T-helper 2 cell treated with Interferon-gamma antibody and Interleukin-4, amounts not matched to agents 5 μg/mL and 100 μg/mL, for 36 hours (primary cell): ENCODE results near the gene ENG.

Experiments
- DNase-seq: peaks from one replicate; pipeline ENCODE4 v3.0.0; 2021; ENCODE audit warnings: low spot score
- H3K27ac Mint-ChIP-seq: one replicate; pipeline ENCODE4 v1.8.0; 2021; ENCODE audit warnings: mild to moderate bottlenecking, mixed read lengths
- H3K27me3 Mint-ChIP-seq: one replicate; pipeline ENCODE4 v1.8.0; 2021; ENCODE audit warnings: low read depth, mixed read lengths
- H3K36me3 Mint-ChIP-seq: one replicate; pipeline ENCODE4 v1.8.0; 2021; ENCODE audit warnings: low read depth, mixed read lengths
- H3K4me1 Mint-ChIP-seq: one replicate; pipeline ENCODE4 v1.8.0; 2021; ENCODE audit warnings: low read depth, mixed read lengths
- H3K4me3 Mint-ChIP-seq: one replicate; pipeline ENCODE4 v1.8.0; 2022; ENCODE audit warnings: mild to moderate bottlenecking, moderate library complexity, mixed read lengths
- H3K9me3 Mint-ChIP-seq: one replicate; pipeline ENCODE4 v1.8.0; 2021; ENCODE audit warnings: mixed read lengths

Gene ENG

DNA sequence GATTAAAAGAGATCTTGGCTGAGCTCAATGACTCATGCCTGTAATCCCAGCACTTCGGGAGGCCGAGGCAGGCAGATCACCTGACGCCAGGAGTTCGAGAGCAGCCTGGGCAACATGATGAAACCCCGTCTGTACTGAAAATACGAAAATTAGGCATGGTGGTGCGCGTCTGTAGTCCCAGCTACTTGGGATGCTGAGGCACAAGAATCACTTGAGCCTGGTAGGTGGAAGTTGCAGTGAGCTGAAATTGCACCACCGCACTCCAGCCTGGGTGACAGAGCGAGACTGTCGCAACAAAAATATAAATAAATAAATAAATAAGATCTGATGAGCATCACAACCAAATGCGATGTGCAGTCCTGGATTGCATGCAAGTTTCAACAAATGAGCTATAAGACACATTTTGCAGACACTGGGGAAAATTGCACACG, 8.7 kb upstream of the ENG start:
- H3K4me3 Mint-ChIP-seq: no peak overlapping the region
- H3K9me3 Mint-ChIP-seq: no peaks in the 10 kb centered on the region
- no peaks in the 10 kb centered on the region for H3K27me3 Mint-ChIP-seq
- peaks cover 3% of the 10 kb centered on the region for H3K36me3 Mint-ChIP-seq
- H3K4me1 Mint-ChIP-seq: peaks cover 35% of the 10 kb centered on the region
- H3K27ac Mint-ChIP-seq: peak overlapping the region; percentile 73
- DNase-seq: no peak

DNA sequence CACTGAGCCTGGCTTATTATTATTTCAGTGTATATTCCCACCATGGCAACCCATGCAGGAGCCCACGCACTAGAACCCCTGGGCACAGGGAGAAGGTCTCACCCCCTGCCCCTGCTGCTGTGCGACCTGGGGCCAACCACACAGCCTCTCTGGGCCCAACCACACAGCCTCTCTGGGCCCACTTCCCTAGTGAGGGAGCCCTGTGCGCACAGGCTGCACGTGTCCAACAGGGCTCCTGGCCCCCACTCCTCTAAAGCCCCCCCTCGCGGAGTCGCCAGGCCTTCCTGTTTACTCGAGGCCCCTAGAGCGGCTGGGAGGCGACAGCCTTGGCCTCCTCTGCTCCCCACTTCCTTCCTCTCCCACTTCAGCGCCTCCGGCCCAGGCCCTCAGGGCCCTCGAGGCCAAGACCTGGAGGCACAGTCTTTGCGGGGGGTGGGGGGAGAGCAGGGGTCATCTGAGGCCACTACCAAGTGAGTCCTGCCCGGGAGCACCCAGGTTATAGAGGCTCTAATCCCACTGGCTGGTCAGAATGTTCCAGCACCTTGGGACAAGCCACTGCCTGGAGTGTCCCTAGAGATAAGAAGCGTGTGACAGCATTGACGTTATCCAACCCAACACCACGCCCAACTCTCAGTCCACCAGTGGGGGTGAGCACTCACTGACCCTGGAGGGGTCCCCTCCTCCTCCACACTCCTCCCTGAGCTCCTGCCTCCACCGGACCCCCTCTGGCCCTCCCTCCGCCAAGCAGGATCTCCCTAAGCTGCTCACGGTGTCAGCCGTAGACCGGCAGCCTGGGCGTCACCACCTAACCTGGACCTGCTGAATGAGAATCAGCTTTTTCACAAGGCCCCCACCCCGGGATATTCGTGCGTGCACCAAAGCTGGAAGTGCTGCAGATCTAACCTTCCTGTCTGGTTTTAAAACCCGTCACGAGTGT, 7.9 kb upstream of the ENG start:
- DNase-seq: no peak
- peak overlapping the region; percentile 37 for H3K4me3 Mint-ChIP-seq
- no peaks in the 10 kb centered on the region for H3K9me3 Mint-ChIP-seq
- H3K27ac Mint-ChIP-seq: peak overlapping the region; percentile 73
- H3K27me3 Mint-ChIP-seq: no peaks in the 10 kb centered on the region
- peaks cover 3% of the 10 kb centered on the region for H3K36me3 Mint-ChIP-seq
- H3K4me1 Mint-ChIP-seq: peaks cover 35% of the 10 kb centered on the region

DNA sequence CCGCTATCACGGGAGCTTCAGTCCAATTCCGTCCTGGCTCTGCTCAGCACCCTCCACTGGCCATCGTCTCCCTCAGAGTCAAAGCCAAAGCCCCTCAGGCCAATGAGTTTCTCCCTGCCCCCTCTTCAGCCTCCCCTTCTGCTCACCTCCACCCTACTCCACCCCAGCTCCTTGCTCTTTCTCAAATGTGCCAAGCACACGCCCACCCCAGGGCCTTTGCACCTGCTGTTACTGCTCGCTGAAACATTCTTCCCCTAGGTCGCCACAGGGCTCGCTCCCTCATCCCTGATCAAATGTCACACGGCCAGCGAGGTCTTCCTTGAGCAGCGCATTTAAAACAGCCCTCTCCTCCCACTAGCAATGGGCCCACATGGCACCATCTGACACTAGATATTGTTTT, 6.3 kb upstream of the ENG start:
- Mint-ChIP-seq H3K4me3 (no peak overlapping the region), H3K9me3 (no peaks in the 10 kb centered on the region), H3K27me3 (no peaks in the 10 kb centered on the region), H3K4me1 (peaks cover 30% of the 10 kb centered on the region), H3K27ac (no peak overlapping the region), H3K36me3 (peaks cover 1% of the 10 kb centered on the region)
- no peak for DNase-seq

DNA sequence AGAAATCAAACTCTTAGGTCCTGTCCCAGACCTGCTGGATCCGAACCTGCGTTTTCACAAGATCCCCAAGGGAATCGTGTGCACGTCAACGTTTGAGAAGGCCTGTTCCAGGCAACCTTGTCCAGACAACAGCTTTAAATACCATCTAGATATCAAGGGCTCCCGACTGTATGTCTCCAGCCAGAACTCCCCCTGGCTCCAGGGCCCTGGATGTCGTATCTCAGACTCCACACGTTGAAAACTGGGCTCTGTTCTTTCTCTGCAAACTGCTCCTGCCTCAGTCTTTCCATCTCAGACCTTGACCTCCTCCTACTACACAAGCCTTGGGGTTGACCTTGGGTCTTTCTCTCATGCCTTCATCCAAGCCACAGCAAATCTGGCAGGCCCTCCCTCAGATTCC, 5.8 kb upstream of the ENG start:
- DNase-seq: no peak
- Mint-ChIP-seq H3K9me3 (no peaks in the 10 kb centered on the region), H3K27ac (no peak overlapping the region), H3K4me1 (peaks cover 25% of the 10 kb centered on the region), H3K4me3 (no peak overlapping the region), H3K27me3 (no peaks in the 10 kb centered on the region), H3K36me3 (no peaks in the 10 kb centered on the region)

DNA sequence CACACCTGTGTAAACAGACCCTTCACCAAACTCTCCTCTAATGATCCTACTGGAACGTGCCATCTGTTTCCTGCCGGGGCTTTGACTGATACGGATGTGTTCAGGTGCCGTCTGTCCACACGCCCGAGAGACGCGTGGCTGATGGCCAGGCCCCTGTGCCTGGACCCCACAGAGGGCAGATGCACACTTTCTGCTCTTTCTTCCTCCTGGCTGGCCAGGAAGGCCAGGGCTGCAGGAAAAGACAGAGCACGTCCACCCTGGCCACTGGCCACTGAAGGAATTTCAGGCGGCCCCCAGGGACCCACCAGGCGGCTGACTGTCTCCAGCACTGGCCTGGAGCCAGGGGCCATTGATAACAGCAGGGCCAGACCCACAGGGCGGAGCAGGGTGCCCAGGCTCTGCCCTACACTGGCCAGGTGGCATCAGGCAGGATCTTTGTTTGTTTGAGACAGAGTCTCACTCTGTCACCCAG, 3.6 kb upstream of the ENG start:
- Mint-ChIP-seq H3K4me1 (peaks cover 23% of the 10 kb centered on the region), H3K27me3 (no peaks in the 10 kb centered on the region), H3K27ac (no peak overlapping the region), H3K36me3 (no peaks in the 10 kb centered on the region), H3K9me3 (no peaks in the 10 kb centered on the region), H3K4me3 (no peak overlapping the region)
- no peak for DNase-seq

DNA sequence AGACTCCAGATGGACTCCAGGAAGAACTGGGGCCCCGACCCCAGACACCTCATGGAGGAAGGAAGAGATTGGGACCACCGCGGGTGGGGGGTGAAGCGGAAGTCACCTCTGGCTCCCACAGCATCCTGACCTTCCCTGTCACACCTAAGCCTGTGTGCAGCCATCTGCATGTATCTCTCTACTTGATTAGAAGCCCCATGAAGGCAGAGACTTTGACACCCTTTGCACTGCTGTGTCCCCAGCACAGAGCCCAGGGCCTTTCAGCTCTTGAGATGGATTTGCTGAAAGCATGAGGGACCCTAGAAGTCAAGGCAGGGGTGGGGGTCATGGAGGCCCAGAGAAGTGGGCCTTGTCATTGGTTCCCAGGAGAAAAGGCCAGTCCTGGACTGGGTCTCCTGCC, 2.8 kb upstream of the ENG start:
- Mint-ChIP-seq H3K27me3 (no peaks in the 10 kb centered on the region), H3K27ac (no peak overlapping the region), H3K36me3 (peaks cover 5% of the 10 kb centered on the region), H3K9me3 (peaks cover under 1% of the 10 kb centered on the region), H3K4me1 (peaks cover 22% of the 10 kb centered on the region), H3K4me3 (no peak overlapping the region)
- DNase-seq: no peak

DNA sequence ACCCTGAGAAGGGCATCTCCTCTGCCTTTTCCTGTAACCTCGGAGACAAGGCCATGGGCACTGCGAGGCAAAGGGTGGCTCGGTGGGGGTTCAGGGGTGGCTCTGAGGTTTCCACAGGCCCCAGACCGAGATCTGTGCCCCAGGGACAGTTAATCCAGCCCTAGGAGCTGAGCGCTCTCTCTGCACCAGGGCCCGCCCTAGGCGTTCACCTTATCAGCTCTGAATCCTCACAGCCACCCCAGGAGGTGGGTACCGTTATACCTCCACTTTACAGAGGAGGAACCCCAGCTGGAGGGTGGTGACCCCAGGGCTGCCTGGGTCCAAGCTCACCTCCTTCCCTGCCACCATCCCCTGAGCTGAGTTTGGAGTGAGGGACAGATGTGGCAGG, 2.3 kb upstream of the ENG start:
- Mint-ChIP-seq H3K4me1 (peaks cover 23% of the 10 kb centered on the region), H3K9me3 (peaks cover 2% of the 10 kb centered on the region), H3K27ac (no peak overlapping the region), H3K4me3 (no peak overlapping the region), H3K27me3 (no peaks in the 10 kb centered on the region), H3K36me3 (peaks cover 9% of the 10 kb centered on the region)
- DNase-seq: no peak

DNA sequence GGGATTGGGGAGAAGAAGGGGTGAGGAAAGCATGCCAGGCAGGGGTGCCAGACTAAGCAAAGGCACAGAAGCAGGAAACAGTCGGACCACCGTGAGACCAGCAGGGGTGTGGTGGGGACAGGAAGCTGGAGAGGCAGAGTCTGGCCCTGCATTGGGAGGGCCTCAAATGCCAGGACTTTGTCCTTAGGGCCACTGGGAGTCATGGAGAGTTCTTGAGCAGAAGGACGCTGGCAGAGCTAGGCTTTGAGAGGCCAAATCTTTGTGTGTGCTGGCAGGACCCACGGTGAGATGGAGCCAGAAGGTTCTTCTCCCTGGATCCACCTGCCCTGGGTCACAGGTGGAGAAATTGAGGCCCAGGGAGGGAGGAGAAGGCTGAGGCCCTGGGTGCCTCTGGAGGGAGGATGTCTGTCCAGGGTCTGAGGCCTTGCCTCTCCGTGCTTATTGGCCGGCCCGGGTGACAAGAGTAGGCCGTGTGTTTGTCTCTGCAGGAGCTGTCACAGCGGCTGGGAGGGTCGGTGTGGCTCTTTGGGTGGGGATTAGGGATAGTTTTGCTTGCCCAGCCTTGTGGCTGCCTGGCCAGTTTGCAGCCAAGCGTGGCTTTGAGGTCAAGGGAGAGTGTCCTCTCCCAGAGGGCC, 1.8 kb upstream of the ENG start:
- peak overlapping the region; percentile 55 for H3K27ac Mint-ChIP-seq
- H3K9me3 Mint-ChIP-seq: peaks cover 2% of the 10 kb centered on the region
- H3K4me3 Mint-ChIP-seq: no peak overlapping the region
- no peak for DNase-seq
- no peaks in the 10 kb centered on the region for H3K27me3 Mint-ChIP-seq
- H3K4me1 Mint-ChIP-seq: peaks cover 19% of the 10 kb centered on the region
- H3K36me3 Mint-ChIP-seq: peaks cover 12% of the 10 kb centered on the region

DNA sequence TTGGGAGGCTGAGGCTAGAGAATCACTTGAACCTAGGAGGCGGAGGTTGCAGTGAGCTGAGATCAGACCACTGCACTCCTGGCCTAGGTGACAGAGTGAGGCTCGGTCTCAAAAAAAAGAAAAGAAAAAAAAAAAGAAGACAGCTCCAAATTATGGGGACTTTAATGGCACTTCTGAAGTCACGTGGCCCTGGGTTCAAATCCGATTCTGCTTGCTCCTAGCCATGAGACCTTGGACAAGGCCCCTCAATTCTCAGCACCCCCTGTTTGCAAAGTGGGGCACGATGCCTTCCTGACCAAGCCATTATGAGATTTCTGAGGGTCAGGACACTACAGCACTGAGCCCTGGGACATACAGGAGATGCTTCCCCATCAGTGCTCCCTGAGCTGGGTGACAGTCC, 1.1 kb upstream of the ENG start:
- Mint-ChIP-seq H3K27me3 (no peaks in the 10 kb centered on the region), H3K36me3 (peaks cover 19% of the 10 kb centered on the region), H3K4me1 (peaks cover 17% of the 10 kb centered on the region), H3K27ac (peak overlapping the region; percentile 55), H3K9me3 (peaks cover 6% of the 10 kb centered on the region), H3K4me3 (peak overlapping the region; percentile 43)
- DNase-seq: no peak

DNA sequence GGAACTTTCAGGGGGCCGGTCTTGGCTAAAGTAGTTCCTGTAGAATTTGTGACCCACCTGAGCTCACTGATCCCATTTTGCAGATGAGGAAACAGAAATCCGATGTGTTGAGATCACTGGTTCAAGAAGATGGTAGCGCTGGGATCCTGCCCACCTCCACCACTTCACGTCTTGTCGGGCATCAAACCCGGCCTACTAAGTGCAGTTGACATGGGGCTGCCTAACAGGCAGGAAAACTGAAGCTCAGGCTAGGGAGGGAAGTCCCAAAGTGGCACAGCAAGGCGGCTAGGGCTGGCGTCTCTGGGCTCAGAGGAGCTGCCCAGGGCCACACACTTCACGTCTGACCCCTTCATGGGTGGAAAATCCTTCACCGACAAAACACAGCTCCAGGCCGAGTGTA, 502 bp upstream of the ENG start:
- peaks cover 9% of the 10 kb centered on the region for H3K9me3 Mint-ChIP-seq
- H3K27ac Mint-ChIP-seq: no peak overlapping the region
- peak overlapping the region; percentile 42 for H3K4me3 Mint-ChIP-seq
- H3K36me3 Mint-ChIP-seq: peaks cover 22% of the 10 kb centered on the region
- H3K27me3 Mint-ChIP-seq: no peaks in the 10 kb centered on the region
- no peak for DNase-seq
- H3K4me1 Mint-ChIP-seq: peaks cover 17% of the 10 kb centered on the region

DNA sequence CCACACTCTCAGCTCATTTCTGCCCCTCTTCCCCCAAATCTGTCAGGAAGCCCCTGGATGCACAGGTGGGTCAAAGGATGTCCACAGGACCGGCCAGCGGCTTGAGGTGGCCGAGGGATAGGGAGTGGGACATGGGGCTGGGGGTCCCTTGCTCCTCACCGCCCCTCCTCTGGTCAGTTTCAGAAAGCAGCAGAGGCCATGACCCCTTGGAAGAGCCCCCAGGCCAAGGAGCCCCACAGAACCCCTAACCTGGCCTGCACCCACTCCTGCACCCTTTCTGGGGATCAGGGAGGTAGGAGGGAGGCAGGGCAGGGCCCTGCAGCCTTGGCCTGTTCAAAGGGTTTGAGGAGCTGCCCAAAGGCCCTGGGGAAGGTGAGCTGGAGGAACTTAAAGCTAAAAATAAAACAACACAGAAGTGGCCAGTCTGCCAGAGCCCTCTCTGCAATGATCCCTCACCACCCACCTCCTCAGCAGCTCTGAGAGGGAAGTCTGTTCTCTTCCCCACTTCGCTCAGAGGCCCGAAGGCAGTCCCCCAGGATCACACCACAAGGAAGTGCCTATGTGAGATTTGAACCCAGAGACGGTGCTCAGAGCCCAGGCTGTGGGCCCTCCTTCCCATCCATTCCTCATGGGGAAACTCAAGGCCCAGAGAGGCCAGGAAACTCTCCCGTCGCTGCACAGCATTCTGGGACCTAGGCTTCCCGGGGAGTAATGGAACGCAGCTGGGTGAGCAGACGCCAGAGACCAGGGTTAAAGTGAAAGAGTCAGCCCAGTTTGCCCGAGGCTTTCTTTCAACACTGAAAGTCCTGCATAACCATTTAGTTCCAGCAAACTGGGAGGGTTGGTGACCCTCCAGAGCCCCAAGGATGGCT, 910 bp downstream of the ENG start:
- Mint-ChIP-seq H3K9me3 (peaks cover 23% of the 10 kb centered on the region), H3K27me3 (no peaks in the 10 kb centered on the region)

DNA sequence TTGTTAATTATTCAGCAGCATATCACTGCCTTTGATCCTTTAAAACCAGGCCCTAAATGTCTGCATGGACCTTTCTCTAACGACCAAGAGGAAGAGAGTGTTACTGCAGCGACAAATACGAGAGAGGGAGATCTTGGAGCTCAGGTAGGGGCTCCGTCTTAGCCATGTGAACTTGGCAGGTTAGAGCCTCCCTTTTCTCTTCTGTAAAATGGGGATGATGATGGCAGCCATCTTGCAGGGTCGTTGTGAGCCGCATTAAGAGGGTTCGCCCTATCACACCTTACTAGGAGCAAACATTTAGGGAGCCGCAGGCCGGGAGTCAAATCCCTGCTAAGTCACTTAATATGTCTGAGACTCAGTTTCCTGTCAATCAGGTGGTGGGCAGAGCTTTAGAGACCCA, 1.6 kb downstream of the ENG start:
- peaks cover 36% of the 10 kb centered on the region for H3K36me3 Mint-ChIP-seq
- no peak for DNase-seq
- no peak overlapping the region for H3K27ac Mint-ChIP-seq
- no peaks in the 10 kb centered on the region for H3K27me3 Mint-ChIP-seq
- peaks cover 28% of the 10 kb centered on the region for H3K9me3 Mint-ChIP-seq
- peak overlapping the region; percentile 85 for H3K4me3 Mint-ChIP-seq
- peaks cover 17% of the 10 kb centered on the region for H3K4me1 Mint-ChIP-seq

More for the DNA sequence above, 910 bp downstream of the ENG start:
- H3K27ac Mint-ChIP-seq: peak overlapping the region; percentile 91
- DNase-seq: no peak
- H3K36me3 Mint-ChIP-seq: peaks cover 33% of the 10 kb centered on the region
- peaks cover 17% of the 10 kb centered on the region for H3K4me1 Mint-ChIP-seq
- H3K4me3 Mint-ChIP-seq: peak overlapping the region; percentile 85

DNA sequence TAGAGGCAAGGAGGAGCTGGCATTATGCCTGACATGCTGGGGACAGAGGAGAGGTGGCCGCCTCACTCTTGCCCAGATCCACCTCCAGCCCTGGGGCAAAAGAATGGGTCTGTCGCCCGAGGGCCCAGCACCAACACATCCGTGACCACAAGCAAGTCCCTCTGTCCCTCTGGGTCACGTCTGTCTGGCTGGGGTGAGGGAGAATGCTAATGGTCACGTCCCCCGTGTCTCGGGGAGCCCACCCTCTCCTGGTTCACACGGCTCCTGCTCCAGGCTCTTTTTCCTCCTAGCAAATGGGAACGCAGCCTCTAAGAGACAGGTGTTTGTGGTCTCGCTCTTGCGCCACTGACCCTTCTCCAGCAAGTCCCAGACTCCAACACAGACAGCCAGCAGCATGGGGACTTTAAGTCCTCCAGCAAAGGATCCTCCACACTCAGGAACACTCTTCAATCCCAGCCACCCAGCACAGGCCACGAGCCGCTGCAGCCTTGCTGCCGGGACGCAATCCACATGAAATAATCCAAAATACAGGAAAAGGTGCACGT, 4.1 kb downstream of the ENG start:
- Mint-ChIP-seq H3K4me3 (no peak overlapping the region), H3K9me3 (peaks cover 28% of the 10 kb centered on the region), H3K36me3 (peaks cover 36% of the 10 kb centered on the region), H3K27me3 (no peaks in the 10 kb centered on the region), H3K4me1 (peaks cover 17% of the 10 kb centered on the region), H3K27ac (no peak overlapping the region)
- DNase-seq: no peak
